ENCODE data around the gene RALGDS.
"Not testable (repeated sequence)": the region's sequence is repeated elsewhere in the genome, so short reads cannot be mapped to it uniquely, and the experiment has no call there.

The RALGDS gene

DNA sequence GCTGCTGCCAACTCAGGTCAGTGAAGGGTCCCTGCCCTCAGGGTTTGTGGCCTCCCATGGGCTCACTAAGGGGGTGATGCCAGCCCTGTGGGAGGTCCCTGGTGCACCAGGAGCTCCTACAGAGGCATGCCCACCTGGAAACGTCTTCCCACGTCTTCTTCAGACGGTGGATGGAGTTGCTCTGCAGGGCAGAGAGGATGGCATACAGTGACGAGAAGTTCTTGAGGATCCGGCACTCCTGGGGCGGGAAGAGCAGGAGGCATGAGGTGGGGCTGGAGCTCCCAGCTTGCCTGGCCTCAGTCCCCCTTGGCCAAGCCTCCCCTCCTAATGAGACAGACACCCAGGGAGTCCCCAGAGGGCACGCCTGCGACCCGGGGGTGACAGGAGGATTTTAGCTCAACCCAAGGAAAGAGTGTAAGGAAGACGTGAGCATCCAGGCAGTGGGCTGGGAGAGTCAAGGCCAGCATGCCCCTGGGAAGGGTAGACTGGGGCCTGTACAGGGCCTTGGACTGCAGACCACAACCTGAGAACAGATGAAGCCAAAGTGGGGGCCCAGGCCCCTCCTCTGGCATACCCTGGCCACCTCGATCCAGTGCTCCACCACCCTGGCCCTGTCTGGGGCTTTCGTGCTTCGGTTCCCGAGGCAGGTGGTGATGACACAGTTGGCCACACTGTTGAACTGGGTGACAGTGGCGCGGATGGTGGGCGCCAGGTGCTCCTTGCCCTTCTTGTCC, 14.4 kb downstream of the RALGDS start:
- DNase-seq (ENCODE audit: low spot score) = no peak

GRCh38 chr9:133105461-133105770, 15.6 kb downstream of the RALGDS start:
- DNase-seq (ENCODE audit: low spot score) = no peak

DNA sequence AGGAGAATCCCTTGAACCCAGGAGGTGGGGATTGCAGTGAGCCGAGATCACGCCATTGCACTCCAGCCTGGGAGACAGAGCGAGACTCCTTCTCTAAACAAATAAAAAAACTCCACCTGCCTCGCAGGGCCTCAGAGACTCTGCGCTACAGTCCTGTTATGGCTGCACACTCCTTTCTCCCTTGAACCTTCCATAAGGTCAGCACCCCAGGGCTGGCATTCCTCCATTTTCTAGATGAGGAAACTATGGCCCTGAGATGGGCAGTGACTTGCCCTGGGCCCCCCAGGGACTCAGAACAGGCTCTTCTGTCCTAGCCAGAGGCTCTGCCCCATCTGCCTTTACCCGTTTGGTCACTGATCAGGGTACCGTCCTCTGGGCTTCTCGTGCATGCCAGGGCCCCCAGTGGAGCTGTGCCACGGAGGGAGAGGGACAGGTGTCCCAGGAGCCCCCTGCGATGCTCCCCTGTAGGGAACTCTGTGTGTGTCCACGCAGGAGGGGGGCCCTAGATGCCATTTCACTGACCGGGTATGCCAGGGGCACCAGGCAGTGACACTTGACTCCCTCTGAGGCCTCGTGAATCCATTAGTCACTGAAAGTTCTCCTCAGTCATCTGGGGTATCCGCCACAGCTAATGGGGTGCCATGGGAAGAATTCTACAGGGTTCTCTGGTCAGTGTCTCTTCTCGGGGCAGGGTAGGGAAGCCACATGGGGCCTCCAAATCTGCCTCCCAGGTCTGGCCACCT, 16.2 kb downstream of the RALGDS start:
- no peak for DNase-seq (ENCODE audit: low spot score)

- DNase-seq (ENCODE audit: low spot score) = no peak
Measured at GRCh38 chr9:133103987-133104505, 17.0 kb downstream of the RALGDS start.

- DNase-seq (ENCODE audit: low spot score) = no peak
Measured at GRCh38 chr9:133103183-133103986, 17.7 kb downstream of the RALGDS start.

DNA sequence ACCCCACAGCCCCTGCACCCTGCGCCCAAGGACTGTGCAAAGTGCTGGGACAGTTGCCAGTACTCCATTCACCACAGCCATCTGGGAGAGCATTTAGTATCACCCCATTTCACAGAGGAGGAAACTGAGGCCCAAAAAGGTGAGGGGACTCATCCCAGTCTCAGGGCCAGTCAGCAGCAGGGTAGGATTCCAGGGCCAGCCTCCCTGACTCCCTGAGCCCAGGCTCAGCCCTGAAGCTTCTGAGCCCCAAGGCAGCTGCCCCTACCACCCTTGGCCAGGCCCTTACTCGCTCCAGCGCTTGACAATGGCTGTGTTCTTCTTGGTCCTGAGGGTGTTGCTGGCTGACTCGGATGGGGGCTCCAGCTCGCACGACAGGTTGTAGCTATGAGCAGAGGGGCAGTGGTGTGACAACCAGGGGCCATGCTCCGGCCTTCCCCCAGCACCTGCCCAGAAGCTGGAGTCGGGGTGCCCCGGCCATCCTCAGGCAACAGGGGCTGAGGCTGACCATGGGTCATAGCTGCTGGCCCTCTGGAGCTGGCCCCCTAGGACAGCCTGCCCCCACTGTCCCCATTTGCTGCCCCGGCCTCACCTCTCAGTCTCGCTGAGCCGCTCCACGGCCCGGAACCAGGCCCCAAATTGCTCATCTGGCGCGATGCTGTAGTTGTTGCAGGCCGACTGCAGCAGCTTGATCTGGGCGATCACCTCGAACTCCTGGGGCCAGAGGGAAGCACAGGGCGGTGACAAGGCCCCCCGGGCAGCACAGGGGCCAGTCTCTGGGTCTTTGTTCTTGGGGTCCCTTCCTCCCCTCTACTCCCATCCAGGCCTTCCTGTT, 18.6 kb downstream of the RALGDS start:
- no peak for DNase-seq (ENCODE audit: low spot score)

DNA sequence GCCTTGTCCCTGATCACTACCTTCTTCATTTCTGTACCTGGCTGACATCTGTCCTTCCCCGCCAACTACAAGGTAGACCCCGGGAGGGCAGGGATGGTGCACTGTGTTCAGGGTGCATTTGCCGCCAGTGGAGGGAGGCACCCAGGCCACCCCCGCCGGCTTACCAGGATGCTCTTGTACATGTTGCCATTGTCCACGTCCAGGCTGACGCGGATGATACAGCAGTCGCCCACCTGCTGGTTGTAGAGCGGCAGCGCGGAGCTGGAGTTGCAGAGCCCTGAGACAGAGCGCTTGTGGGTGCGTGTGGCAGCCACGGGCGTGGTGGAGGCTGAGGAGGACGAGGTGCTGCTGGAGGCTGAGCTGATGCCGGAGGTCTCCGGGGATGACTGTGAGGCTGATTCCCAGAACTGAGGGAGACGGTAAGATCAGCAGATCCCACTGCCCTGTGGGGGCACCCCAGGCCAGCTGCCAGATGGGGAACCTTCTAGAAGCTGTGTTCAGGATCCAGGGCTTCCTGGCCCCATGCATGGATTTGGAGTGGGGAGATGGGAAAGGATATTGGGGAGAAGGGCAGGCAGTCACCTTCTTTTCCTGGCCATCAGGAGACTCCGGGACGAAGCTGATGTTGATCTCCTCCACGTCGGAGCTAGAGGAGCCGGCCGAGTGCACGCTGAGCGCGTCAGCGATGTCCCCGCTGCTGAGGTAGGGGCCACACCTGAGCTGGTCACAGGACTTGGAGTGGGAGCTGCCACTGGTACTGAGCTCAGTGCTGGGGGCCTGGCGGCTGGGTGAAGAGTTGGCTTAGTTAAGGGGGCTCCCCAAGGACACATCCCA, 19.5 kb downstream of the RALGDS start:
- no peak for DNase-seq (ENCODE audit: low spot score)

DNA sequence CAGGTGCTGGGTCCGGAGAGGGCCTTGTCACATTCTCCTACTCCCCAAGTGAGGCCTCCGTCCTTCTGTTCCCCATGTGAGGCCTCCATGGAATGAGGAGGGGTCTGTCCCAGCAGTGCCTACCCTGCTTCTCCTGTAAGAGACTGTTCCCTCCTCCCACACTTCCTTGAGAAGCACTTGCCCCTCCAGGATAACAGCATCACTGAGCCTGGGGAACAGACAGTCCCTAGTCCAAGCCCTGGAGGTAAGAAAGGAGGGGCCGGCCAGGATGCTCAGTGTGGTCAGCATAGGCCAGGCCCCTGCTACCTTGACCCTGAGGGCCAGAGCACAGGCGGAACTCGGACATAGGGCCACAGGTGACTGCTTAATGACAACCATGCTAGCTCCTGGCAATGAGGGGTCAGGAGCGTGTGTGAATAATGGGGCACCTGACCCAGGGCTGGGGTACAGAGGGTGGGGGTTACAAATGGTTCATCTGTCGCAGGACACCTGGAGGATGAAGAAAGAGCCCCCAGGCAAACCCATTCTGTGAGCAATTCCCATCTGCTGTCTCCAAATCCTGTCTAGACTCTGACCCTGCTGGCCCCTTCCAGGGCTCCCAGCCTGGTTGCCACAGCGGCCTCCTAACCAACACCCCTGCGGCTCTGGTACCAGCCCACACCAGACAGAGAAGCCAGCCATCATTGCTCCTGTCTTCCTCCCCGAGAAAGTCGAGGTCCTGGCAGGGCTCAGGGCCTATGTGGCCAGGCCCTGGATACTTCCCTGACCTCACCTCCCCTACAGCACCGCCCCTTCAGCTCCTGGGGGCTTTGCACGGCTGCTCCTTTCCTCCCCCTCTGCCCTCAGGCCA, 20.3 kb downstream of the RALGDS start:
- no peak for DNase-seq (ENCODE audit: low spot score)

GRCh38 chr9:133099726-133100505, 21.1 kb downstream of the RALGDS start:
- no peak for DNase-seq (ENCODE audit: low spot score)

GRCh38 chr9:133098871-133099270, 22.2 kb downstream of the RALGDS start:
- no peak for DNase-seq (ENCODE audit: low spot score)

GRCh38 chr9:133098104-133098754, 22.8 kb downstream of the RALGDS start:
- DNase-seq (ENCODE audit: low spot score) = no peak

- DNase-seq (ENCODE audit: low spot score) = no peak
Measured at GRCh38 chr9:133094842-133095393, 26.1 kb downstream of the RALGDS start.

- DNase-seq (ENCODE audit: low spot score) = not testable (repeated sequence)
Measured at GRCh38 chr9:133094351-133094750, 26.7 kb downstream of the RALGDS start.

DNA sequence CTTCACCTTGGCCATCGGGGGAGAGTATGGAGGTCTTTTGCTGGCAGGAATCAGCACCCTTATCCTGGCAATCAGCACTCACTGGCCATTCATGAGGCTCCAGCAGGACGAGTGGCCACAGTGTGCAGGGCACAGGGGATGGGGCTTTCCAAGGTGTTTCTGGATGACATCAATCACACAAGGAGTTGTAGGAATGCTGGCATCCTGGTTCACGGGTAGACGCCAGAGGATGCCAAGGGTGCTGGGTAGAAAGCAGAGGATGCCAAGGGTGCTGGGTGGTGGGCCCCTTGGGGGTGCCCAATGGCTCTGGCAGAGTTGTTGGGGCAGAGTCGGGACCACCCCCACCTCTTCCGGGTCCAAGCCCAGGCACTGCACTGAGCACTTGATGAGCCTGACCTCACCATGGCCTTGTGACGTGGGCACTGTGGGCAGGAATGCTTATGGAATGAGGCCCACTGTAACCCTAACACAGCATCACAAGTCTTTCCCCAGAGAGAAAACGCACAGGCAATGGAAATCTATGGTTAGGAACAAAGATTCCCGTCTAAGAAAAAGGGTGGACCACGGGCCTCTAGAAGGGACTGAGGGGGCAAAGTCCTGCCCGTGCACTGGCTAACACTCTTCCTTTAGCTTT, 30.2 kb downstream of the RALGDS start:
- DNase-seq (ENCODE audit: low spot score) = no peak

- no peak for DNase-seq (ENCODE audit: low spot score)
Measured at GRCh38 chr9:133090187-133090586, 30.9 kb downstream of the RALGDS start.

GRCh38 chr9:133089271-133089671, 31.8 kb downstream of the RALGDS start:
- no peak for DNase-seq (ENCODE audit: low spot score)

GRCh38 chr9:133088756-133089155, 32.3 kb downstream of the RALGDS start:
- DNase-seq (ENCODE audit: low spot score) = no peak
